Epidermal melanocyte (primary cell): ENCODE results near the gene RGS9.
"Not testable (repeated sequence)": the region's sequence is repeated elsewhere in the genome, so short reads cannot be mapped to it uniquely, and the experiment has no call there.

Experiments
- DNase-seq: peaks from one replicate; pipeline ENCODE4 v3.0.0; 2011; ENCODE audit warnings: low spot score; ENCODE audit not compliant: insufficient read length

RGS9 gene

DNA sequence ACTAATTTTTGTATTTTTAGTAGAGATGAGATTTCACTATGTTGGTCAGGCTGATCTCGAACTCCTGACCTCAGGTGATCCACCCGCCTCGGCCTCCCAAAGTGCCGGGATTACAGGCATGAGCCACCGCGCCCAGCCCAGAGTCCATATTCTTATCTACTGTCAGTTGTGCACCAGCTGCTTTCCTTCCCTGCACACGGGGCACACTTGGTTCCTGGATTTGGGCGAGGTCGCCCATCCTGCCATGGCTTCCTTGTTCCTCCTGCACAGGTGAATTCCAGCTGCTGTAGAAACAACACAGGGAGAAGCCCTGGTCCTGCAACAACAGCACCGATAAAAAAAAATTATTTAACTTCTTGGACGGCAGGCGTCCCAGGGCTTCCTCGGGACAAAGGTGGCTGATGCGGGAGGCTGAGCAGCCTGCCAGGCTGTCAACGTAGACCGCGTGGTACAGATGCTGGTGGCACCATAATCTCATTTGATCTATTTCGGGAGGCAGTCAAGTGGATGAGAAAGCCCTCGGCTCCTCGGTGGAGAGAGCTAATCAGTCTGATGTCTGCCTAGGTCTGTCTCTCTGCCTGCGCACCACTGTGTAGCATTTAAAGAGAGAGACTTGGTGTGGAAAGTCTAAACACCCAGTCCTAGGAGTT is 19.1 kb downstream of the RGS9 start:
- no peak for DNase-seq

GRCh38 chr17:65156835-65157565 is 19.8 kb downstream of the RGS9 start:
- DNase-seq = no peak

- no peak for DNase-seq
Measured at GRCh38 chr17:65158041-65158440, 20.9 kb downstream of the RGS9 start.

GRCh38 chr17:65158622-65159021 is 21.5 kb downstream of the RGS9 start:
- DNase-seq = no peak

GRCh38 chr17:65160516-65160915 is 23.3 kb downstream of the RGS9 start:
- no peak for DNase-seq

DNA sequence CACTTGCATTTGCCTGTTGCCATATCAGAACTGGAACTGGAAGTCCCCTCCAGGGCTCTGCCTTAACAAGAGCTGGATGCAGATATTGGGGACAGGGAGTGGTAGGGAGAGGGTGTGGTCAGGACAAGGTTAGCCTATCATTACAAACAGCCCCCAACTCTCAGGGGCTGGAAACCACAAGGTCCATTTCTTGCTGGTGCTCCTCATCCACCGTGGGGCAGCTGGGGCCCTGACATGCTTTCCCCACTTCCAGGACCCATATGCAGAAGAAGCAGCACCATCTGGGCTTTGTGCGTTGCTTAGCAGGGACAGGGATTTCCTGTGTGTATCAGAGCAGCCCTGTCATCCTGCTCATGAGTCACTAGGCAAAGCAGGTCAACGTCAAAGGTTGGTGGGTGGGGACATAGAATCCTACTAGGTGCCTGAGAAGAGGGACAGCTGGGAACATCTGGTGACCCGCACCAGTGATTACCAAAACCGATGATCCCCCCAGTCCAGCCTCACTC is 26.9 kb downstream of the RGS9 start:
- DNase-seq = no peak

DNA sequence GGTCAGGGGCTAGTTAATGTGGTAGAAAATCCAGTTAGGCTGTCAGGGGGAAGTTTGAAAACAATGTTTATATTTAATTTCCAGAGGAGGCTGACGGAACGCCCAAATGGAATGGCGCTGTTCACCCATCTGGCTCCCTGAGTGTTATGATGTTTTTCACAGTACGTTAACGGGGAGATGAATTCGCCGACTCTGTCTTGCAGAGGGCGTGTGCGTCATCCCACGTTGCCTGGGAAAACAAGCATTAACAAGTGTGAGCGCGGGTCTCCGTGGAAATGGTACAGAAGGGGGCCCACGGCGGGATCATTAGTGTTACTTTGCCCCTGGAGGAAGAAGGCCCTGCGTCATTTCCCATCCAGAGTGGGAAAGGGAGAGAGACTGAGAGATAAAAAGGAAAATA is 29.6 kb downstream of the RGS9 start:
- no peak for DNase-seq

DNA sequence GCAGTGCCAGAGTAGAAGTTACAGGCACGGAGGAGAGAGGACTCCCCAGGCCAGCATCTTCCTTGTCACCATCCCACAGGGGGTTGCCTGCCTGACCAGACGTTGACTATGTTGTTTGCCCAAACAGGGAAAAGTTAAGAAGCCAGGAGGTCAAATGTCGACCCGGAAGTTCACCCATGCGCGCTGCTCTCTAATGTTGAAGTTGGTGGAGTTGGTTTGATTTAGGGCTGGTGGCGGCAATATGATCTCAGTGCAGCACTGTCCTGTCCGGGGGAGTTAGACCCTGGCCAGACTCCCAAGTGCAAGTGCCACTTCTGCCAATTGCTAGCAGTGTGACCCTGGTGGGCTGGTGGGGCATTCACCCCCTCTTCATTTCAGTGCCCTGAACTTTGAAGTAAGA is 30.4 kb downstream of the RGS9 start:
- DNase-seq = no peak

- no peak for DNase-seq
Measured at GRCh38 chr17:65169691-65170090, 32.5 kb downstream of the RGS9 start.

- no peak for DNase-seq
Measured at GRCh38 chr17:65170839-65171238, 33.7 kb downstream of the RGS9 start.

DNA sequence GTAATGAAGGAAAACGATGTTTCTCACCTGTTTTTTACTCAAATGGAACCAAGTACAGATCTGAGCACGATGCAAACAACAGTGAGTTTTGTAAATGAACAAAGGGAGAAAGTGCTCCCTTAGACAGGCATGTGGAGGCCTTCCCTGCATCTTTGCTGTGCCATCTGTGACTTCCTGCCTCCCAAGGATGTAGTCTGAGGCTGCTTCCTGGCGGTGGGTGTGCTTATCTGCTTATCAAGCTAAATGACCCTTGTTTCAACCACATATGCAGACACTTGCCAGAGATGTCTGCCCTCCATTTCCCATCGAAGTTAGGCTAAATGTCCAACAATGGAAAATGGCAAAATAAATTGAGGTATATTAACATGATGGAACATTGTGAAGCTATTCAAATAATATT is 34.6 kb downstream of the RGS9 start:
- DNase-seq = no peak

DNA sequence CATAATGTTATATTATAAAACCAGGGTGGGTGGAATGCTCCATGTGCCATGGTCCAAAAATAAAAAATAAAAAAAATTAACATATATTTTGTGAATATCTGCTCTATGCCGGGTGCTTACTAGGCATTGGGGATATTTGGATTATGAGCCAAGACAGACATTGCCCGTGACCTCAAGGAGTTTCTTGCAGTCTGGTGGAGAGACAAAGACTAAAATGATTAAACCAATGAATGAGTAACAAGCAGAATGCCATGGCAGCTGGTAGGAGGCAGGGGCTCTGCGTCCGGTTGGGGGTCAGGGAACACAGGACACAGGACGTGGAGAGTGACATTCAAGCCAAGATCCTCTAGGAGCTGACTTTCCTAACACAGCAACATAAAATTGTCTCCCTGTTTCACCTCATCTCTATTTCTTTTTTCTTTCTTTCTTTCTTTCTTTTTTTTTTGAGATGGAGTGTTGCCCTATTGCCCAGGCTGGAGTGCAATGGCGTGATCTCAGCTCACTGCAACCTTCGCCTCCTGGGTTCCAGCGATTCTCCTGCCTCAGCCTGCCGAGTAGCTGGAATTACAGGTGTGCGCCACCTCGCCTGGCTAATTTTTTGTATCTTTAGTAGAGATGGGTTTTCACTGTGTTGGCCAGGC is 35.4 kb downstream of the RGS9 start:
- no peak for DNase-seq

GRCh38 chr17:65173284-65173793 is 36.2 kb downstream of the RGS9 start:
- DNase-seq = no peak

GRCh38 chr17:65173976-65174683 is 37.0 kb downstream of the RGS9 start:
- DNase-seq = no peak

- DNase-seq = no peak
Measured at GRCh38 chr17:65174974-65175373, 37.8 kb downstream of the RGS9 start.

GRCh38 chr17:65175952-65176351 is 38.8 kb downstream of the RGS9 start:
- DNase-seq = no peak

DNA sequence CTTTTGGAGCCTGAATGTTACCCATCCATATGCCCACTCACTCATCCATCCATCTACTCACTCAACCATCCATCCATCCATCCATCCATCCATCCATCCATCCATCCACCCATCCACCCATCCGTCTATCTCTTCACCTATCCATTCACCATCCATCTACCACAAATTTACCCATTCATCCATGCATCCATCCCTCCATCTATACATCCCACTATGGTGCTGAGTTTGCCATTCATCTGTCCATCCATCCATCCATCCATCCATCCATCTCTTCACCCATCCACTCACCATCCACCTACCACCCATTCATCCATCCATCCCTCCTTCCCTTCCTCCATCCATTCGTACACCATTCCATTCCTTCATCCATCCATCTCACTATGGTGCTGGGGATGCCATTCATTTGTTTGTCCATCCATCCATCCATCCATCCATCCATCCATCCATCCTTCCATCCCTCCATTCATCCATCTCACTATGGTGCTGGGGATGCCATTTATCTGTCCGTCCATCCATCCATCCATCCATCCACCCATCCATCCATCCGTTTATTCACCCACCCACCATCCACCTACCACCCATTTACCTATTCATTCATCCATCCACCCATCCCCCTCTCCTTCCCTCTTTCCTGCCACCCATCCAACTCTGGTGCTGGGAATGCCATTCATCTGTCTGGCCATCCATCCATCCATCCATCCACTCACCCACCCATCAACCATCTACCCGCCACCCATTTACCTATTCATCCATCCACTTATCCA is 39.7 kb downstream of the RGS9 start:
- DNase-seq = no peak

- DNase-seq = no peak
Measured at GRCh38 chr17:65177901-65178300, 40.7 kb downstream of the RGS9 start.

DNA sequence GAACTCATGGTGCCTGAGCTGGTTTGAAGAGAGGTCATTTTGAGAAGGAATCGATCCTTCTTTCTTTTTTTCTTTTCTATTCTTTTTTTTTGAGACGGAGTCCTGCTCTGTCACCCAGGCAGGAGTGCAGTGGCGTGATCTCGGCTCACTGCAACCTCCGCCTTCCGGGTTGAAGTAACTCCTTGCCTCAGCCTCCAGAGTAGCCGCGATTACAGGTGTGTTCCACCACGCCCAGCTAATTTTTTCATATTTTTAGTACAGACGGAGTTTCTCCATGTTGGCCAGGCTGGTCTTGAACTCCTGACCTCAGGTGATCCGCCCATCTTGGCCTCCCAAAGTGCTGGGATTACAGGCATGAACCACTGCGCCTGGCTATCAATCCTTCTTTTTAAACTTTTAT is 43.1 kb downstream of the RGS9 start:
- DNase-seq = not testable (repeated sequence)

DNA sequence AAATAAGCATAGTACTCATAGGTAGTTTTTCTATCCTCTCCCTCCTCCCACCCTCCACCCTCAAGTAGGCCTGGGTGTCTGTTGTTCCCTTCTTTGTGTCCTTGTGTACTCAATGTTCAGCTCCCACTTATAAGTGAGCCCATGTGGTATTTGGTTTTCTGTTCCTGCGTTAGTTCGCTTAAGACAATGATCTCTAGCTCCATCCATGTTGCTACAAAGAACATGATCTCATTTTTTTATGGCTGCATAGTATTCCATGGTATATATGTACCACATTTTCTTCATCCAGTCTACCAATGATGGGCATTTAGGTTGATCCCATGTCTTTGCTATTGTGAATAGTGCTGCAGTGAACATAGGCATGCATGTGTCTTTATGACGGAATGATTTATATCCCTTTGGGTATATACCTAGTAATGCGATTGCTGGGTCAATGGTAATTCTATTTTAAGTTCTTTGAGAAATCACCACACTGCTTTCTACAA is 43.6 kb downstream of the RGS9 start:
- not testable (repeated sequence) for DNase-seq
